Adipocyte (in vitro differentiated cells): ENCODE data around the gene SYTL3.
"Not testable (repeated sequence)": the region's sequence is repeated elsewhere in the genome, so short reads cannot be mapped to it uniquely, and the experiment has no call there.

Experiments used
- DNase-seq: peaks from one replicate; pipeline ENCODE4 v3.0.0-alpha.2; 2015; ENCODE audit warnings: low read depth
- H3K27me3 ChIP-seq: replicated peaks from 2 replicates; pipeline ENCODE4 v1.7.0; 2013; ENCODE audit warnings: mild to moderate bottlenecking, low read length, moderate library complexity; ENCODE audit not compliant: control insufficient read depth, insufficient read depth
- H3K36me3 ChIP-seq: 2 replicates; pipeline ENCODE4 v1.7.0; 2013; ENCODE audit warnings: low read length, mild to moderate bottlenecking, moderate library complexity; ENCODE audit not compliant: control insufficient read depth, insufficient read depth, severe bottlenecking
- H3K4me1 ChIP-seq: 2 replicates; pipeline ENCODE4 v1.7.0; 2013; ENCODE audit warnings: mild to moderate bottlenecking, low read length, moderate library complexity; ENCODE audit not compliant: control insufficient read depth, insufficient read depth
- H3K4me3 ChIP-seq: 2 replicates; pipeline ENCODE4 v1.7.0; 2013; ENCODE audit warnings: mild to moderate bottlenecking, low read length, moderate library complexity
- H3K9ac ChIP-seq: 2 replicates; pipeline ENCODE4 v1.7.0; 2013; ENCODE audit warnings: mild to moderate bottlenecking, low read length, moderate library complexity
- H3K9me3 ChIP-seq: 2 replicates; pipeline ENCODE4 v1.7.0; 2013; ENCODE audit warnings: mild to moderate bottlenecking, low read length, moderate library complexity; ENCODE audit not compliant: control insufficient read depth

The SYTL3 gene

DNA sequence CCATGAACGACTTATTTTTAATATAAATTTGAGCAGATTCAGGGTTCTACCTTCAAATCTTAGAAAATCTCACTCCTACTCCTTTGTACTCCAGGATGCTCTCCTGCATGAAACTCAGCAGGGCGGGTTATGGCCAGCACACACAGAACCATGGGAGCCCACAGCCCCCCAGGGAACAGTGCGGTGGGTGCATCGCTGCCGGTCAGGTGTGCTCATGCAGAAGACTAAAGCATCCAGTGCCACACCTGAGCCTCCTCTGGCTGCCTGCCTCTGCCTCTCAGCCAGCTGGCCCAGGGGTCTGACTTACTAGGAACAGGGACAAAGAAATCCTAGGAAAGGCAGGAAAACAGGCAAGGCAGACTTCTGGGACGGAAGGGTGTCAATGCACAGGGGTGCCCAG is 137.5 kb downstream of the SYTL3 start:
- Histone ChIP-seq H3K9ac (no peak overlapping the region), H3K9me3 (no peaks in the 10 kb centered on the region), H3K4me3 (no peak overlapping the region), H3K4me1 (no peaks in the 10 kb centered on the region), H3K27me3 (no peaks in the 10 kb centered on the region), H3K36me3 (peaks cover 10% of the 10 kb centered on the region)
- DNase-seq, result no peak

DNA sequence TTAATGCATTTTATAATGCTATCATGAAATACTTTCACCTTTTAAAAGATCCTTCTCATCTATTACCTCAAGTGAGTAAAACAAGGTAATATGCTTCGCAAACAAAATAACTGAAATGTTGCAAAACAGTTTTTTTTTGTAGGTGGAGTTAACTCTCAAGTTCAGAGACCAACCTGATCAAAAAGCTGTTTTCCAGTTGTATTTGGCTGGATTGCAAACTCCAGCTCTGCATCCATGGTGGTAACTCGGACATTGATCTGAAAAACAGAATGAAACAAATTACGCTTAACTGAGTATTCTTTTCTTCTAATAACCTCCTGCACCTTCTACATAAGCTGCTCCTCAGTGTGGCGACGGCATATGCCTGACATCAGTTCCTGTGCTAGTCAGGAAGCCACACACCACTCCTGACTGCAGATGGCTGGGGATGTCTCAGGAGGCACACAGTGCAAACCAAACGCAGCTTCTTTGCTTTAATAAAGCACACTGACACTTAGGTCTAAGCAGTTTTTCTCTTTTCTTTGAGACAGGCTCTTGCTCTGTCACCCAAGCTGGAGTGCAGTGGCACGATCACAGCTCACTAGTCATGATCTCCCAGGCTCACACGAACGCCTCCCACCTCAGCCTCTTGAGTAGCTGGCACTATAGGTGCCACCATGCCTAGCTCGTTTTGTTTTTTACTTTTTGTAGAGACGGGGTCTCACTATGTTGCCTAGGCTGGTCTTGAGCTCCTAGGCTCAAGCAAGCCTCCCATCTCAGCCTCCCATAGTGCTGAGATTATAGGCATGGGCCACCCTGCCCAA is 139.5 kb downstream of the SYTL3 start:
- DNase-seq, result no peak
- Histone ChIP-seq H3K4me1 (no peaks in the 10 kb centered on the region), H3K4me3 (no peak overlapping the region), H3K9ac (no peak overlapping the region), H3K9me3 (no peaks in the 10 kb centered on the region), H3K36me3 (peaks cover 3% of the 10 kb centered on the region), H3K27me3 (no peaks in the 10 kb centered on the region)

DNA sequence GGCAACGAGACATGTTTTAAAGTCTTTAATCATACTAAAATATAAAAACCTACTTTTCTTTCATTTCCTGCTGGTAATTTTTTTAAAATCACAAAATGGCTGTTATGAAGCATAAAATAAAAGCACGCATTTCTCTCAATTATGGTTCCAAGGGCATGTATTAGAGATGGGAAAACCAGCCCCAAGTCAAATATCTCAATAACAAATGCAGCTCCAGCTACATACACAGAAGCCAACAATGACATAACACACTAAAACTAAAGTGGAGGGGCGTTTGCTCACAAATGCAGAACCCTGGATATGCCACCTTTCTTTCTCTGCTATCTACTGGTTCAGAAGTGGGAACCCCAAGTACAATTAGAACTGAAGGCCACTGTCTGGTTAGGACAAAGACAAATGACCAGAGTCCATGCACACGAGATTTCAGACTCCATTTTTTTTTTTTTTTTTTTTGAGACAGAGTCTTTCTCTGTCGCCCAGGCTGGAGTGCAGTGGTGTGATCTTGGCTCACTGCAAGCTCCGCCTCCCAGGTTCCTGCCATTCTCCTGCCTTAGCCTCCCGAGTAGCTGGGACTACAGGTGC is 141.5 kb downstream of the SYTL3 start:
- Histone ChIP-seq H3K4me3 (no peak overlapping the region), H3K9ac (no peak overlapping the region), H3K4me1 (no peaks in the 10 kb centered on the region), H3K36me3 (no peaks in the 10 kb centered on the region), H3K27me3 (no peaks in the 10 kb centered on the region), H3K9me3 (no peaks in the 10 kb centered on the region)
- no peak for DNase-seq

DNA sequence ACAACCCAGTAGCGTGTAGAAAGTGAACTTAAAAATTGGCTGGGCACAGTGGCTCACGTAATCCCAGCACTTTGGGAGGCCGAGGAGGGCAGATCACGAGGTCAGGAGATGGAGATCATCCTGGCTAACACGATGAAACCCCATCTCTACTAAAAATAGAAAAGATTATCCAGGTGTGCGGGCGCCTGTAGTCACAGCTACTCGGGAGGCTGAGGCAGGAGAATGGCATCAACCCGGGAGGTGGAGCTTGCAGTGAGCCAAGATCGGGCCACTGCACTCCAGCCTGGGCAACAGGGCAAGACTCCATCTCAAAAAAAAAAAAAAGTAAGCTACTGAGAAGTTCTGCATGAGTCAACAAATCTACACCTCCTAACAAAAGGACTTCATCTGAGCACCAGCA is 142.7 kb downstream of the SYTL3 start:
- not testable (repeated sequence) for H3K9ac ChIP-seq, H3K27me3 ChIP-seq, H3K9me3 ChIP-seq, H3K4me1 ChIP-seq, DNase-seq, H3K4me3 ChIP-seq, H3K36me3 ChIP-seq

DNA sequence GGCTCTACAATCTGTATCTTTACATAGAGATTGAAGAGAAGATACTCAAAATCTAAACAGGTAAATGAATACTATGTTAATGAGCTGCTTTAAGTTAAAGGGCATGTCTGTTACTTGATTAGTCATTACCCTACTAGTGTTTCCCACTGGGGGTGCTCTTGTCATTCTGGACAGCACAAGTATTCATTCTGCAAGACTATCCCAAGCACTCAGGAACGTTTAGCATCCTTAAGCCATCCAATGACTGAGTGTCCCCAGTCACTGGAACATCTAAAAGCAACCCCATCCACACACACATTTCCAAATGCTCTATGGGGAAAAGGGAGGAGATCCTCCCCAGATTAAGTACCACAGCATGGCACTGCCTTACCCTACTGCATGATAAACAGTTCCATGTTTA is 143.6 kb downstream of the SYTL3 start:
- Histone ChIP-seq H3K9me3 (no peaks in the 10 kb centered on the region), H3K36me3 (no peaks in the 10 kb centered on the region), H3K4me1 (peaks cover 15% of the 10 kb centered on the region), H3K4me3 (no peak overlapping the region), H3K9ac (no peak overlapping the region), H3K27me3 (no peaks in the 10 kb centered on the region)
- peak; percentile 42 for DNase-seq

DNA sequence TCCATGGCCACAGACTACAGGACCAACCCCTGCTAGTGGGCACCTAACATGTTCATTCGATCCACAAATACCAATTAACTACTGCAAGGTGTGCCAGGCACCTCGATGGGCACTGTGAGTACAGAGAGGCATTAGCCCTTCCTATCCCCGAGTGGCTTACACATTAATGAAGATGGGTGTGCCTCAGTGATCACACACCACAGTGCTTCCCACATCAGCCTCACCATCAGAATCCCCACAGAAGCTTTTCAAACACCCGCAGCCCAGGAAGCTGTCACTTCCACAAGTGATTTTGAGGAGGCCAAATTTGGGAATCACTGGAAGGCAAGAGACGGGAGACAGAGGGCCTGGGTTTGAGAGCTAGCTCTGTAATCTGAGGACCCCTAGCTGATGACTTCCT is 145.7 kb downstream of the SYTL3 start:
- Histone ChIP-seq H3K36me3 (no peaks in the 10 kb centered on the region), H3K9ac (no peak overlapping the region), H3K4me1 (peaks cover 26% of the 10 kb centered on the region), H3K27me3 (no peaks in the 10 kb centered on the region), H3K4me3 (no peak overlapping the region), H3K9me3 (no peaks in the 10 kb centered on the region)
- DNase-seq, result no peak

DNA sequence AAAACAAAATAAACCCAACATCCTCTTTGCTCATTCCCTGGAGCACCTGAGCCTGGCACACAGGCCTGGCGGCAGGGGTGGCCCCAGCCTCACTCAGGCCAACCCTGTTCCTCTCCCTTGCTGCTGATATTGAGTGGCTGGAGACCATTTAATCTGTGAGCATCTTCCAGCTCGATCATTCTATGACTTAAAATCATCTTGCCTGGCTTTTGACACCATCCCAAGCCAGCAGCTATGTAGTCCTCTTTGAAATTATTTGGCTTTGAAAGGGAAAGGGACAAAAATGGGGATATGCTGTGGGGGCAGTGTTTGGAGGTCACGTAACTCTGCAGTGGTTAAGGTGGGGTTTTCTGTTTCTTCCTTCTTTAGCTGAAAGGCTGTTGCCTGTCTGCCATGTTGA is 146.5 kb downstream of the SYTL3 start:
- H3K9me3 ChIP-seq, result no peaks in the 10 kb centered on the region
- no peak overlapping the region for H3K9ac ChIP-seq
- no peak for DNase-seq
- H3K36me3 ChIP-seq, result no peaks in the 10 kb centered on the region
- no peak overlapping the region for H3K4me3 ChIP-seq
- H3K4me1 ChIP-seq, result peaks cover 26% of the 10 kb centered on the region
- no peaks in the 10 kb centered on the region for H3K27me3 ChIP-seq

DNA sequence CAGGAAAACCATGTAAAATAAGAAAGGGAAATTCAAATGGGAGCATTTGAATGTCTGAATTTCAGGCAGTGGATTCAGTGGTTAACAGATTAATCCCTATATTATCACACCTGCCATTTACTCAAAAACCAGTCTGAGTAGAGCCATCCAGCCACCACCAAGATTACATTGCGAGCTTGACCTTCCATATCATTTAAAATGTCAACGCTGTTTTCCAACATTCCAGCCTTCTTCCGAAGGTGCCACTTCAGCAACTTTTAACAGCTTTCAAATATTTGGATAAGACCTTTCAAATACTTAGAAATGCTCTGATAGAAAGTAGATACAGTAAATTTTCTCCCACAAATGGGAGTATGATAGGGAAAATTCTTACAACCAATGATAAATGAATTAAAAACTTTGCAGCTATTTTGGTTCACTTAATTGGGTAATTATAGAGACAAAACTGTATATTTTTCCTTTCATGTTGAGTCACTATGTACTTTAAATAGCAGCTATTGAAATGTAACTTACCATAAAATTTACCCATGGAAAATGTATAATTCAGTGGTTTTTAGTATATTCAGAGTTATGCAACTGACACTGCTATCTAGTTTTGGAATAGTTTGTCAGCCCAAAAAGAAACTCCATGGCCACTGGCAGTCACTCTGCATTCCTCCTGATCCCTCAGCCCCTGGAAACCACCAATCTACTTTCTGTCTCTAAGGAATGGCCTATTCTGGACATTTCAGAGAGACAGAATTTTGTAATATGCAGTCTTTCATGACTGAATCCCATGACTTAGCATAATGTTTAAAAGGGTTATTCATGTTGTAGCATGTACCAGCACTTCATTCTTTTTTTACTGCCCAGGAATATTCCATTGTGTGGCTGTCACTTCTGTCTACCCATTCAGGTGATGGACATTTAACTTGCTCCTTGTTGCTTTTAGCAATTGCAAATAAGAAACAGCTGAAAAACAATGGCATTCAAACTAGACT is 147.8 kb downstream of the SYTL3 start:
- no peaks in the 10 kb centered on the region for H3K36me3 ChIP-seq
- H3K9ac ChIP-seq, result peak overlapping the region; percentile 20
- peak; percentile 90 for DNase-seq
- H3K4me3 ChIP-seq, result peak overlapping the region; percentile 39
- H3K27me3 ChIP-seq, result no peaks in the 10 kb centered on the region
- H3K4me1 ChIP-seq, result peaks cover 26% of the 10 kb centered on the region
- H3K9me3 ChIP-seq, result no peaks in the 10 kb centered on the region

DNA sequence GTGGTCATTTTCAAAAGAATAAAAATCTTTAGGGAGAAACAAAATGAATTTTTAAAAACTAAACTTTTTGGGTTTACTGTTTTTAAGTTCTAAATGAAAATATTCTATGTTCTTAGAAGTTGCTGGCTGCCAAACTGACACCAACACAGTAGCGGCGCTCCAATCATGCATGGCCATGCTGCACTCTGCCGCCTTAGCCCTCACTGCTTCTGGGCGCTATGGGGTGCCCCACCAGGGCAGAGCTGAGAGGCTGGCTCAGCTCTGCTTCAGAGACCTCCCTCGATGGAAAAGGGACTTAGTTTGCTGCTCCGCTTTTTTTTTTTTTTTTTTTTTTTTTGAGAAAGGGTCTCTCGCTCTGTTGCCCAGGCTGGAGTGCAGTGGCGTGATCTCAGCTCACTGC is 148.5 kb downstream of the SYTL3 start:
- Histone ChIP-seq H3K36me3 (no peaks in the 10 kb centered on the region), H3K4me1 (peaks cover 26% of the 10 kb centered on the region), H3K4me3 (peak overlapping the region; percentile 39), H3K9ac (peak overlapping the region; percentile 20), H3K9me3 (no peaks in the 10 kb centered on the region), H3K27me3 (no peaks in the 10 kb centered on the region)
- no peak for DNase-seq

DNA sequence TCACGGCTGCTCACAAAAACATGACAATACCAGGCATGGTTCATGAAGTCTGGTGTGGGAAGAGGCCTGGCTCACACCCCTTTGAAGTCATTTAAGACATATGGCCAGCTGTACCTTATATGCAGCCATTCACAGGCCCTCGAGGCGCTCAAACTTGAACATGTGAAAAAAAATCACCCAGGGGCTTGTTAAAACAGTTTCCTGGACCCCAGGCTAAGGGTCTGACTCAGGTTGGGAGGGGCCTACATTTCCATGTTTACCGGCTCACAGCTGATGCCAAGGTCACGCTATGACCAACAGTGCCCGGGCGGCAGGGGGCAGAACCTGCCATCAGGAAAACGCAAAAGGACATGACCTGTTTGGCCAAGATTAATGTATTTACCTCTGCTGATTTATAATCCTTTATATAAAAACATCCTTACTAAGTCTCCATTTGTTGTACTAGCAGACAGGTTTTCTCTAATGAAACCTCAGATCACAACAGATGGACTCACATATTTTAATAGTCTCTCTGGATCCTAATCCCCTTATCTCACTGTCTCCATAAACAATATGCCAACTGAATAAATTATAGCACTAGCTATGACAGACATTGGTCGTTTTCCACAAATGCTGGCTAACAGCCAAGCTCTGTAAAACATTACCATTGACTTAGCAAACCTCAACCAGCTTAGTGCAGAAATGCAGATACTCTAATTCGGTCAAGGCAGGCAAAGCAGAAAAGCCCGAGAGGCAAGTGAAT is 149.4 kb downstream of the SYTL3 start:
- Histone ChIP-seq H3K27me3 (no peaks in the 10 kb centered on the region), H3K9me3 (no peaks in the 10 kb centered on the region), H3K4me1 (peaks cover 30% of the 10 kb centered on the region), H3K4me3 (no peak overlapping the region), H3K9ac (no peak overlapping the region), H3K36me3 (no peaks in the 10 kb centered on the region)
- DNase-seq, result peak; percentile 47
